Nephron (organoid): Measurements from ENCODE around the gene ZBTB12.

Experiments used
- H3K27ac Mint-ChIP-seq, 3 experiments: 2 replicates each; pipeline ENCODE4 v1.8.0; 2020; ENCODE audit warnings: mixed read lengths in 3 of 3, mild to moderate bottlenecking in 2 of 3, moderate library complexity in 1 of 3
- H3K27me3 Mint-ChIP-seq: 2 replicates; pipeline ENCODE4 v1.8.0; 2021; ENCODE audit warnings: low read depth, mild to moderate bottlenecking, moderate library complexity, mixed read lengths
- H3K36me3 Mint-ChIP-seq: 2 replicates; pipeline ENCODE4 v1.8.0; 2020; ENCODE audit warnings: low read depth, mixed read lengths
- H3K4me1 Mint-ChIP-seq: 2 replicates; pipeline ENCODE4 v1.8.0; 2020; ENCODE audit warnings: mixed read lengths
- H3K4me3 Mint-ChIP-seq, 3 experiments: 2 replicates each; pipeline ENCODE4 v1.8.0; 2020; ENCODE audit warnings: mild to moderate bottlenecking in 3 of 3, mixed read lengths in 3 of 3, moderate library complexity in 2 of 3
- H3K9me3 Mint-ChIP-seq: 2 replicates; pipeline ENCODE4 v1.8.0; 2020; ENCODE audit warnings: mixed read lengths
- CTCF ChIP-seq, 3 experiments: fragments of 200-600 bp; sonication (generic); IDR thresholded peaks; one replicate each; pipeline ENCODE4 v1.5.0; 2021; ENCODE audit warnings: antibody characterized with exemption in 3 of 3; ENCODE audit not compliant: unreplicated experiment in 3 of 3

Gene ZBTB12, protein sequence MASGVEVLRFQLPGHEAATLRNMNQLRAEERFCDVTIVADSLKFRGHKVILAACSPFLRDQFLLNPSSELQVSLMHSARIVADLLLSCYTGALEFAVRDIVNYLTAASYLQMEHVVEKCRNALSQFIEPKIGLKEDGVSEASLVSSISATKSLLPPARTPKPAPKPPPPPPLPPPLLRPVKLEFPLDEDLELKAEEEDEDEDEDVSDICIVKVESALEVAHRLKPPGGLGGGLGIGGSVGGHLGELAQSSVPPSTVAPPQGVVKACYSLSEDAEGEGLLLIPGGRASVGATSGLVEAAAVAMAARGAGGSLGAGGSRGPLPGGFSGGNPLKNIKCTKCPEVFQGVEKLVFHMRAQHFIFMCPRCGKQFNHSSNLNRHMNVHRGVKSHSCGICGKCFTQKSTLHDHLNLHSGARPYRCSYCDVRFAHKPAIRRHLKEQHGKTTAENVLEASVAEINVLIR

DNA sequence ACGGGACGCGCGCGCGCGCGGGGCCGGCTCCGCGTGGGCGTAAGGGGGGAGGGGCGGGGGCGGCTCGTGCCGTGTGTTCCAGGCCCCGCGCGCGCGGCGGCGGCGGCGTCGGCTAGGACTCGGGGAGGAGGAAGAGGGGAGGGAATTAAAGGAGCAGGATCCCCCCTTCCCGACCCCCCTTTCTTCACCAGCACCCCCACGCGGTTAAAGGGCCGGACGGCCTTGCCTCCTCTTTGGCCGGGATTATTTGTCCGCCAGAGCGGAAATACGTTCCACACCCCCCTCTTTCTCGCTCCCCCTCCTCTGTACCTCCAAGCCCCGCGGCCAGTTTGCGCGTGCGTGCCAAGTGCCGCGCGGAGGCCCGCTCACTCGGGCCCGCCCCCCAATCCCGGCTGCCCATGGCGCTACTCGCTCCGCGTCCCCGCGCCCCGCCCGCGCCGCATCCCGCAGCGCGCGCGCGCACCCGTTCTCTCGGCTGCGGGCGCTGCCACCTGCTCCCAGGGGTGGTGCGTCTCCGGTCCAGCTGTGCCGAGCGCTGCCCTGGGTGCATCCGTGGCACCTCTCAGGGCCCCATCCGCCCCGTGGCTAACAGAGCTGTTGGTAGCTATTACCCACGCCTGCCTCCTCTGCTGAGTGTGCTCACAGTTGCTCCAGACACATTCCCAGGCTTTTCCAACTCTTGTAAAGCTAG lies at the start of gene ZBTB12:
Gene ZBTB12, minus strand, starts transcription at position 134 of the 691 bp plus-strand sequence. CDS start 781 bp downstream, outside the sequence.
- Mint-ChIP-seq H3K4me1 (peaks cover 37% of the 10 kb centered on the region), H3K36me3 (no peaks in the 10 kb centered on the region), H3K27ac (peak within 1 kb of the TSS; percentile 94 to 97 (median 97)), H3K4me3 (peak within 1 kb of the TSS; percentile 81 to 89 (median 84)), H3K27me3 (no peaks in the 10 kb centered on the region), H3K9me3 (no peaks in the 10 kb centered on the region)
- no peak for TF ChIP-seq CTCF (IDR thresholded peaks at IDR 0.05; ENCODE audit: unreplicated experiment in 3 of 3)

- TF ChIP-seq CTCF (IDR thresholded peaks at IDR 0.05; ENCODE audit: unreplicated experiment in 3 of 3), result no peak
- peaks cover 4% of the 10 kb centered on the region for H3K27me3 Mint-ChIP-seq
- peaks cover 32% of the 10 kb centered on the region for H3K36me3 Mint-ChIP-seq
- peaks cover 6% of the 10 kb centered on the region for H3K4me1 Mint-ChIP-seq
- no peaks in the 10 kb centered on the region for H3K9me3 Mint-ChIP-seq
- H3K4me3 Mint-ChIP-seq, result no peak overlapping the region
- no peak overlapping the region for H3K27ac Mint-ChIP-seq
Measured at GRCh38 chr6:31949926-31950548, 48.2 kb upstream of the ZBTB12 start.

GRCh38 chr6:31948753-31949413 lies 47.0 kb upstream of the ZBTB12 start:
- H3K4me1 Mint-ChIP-seq, result peaks cover 6% of the 10 kb centered on the region
- peaks cover 21% of the 10 kb centered on the region for H3K36me3 Mint-ChIP-seq
- H3K27me3 Mint-ChIP-seq, result peaks cover 4% of the 10 kb centered on the region
- no peak overlapping the region for H3K4me3 Mint-ChIP-seq
- no peak for TF ChIP-seq CTCF (IDR thresholded peaks at IDR 0.05; ENCODE audit: unreplicated experiment in 3 of 3)
- no peaks in the 10 kb centered on the region for H3K9me3 Mint-ChIP-seq
- H3K27ac Mint-ChIP-seq, result no peak overlapping the region

DNA sequence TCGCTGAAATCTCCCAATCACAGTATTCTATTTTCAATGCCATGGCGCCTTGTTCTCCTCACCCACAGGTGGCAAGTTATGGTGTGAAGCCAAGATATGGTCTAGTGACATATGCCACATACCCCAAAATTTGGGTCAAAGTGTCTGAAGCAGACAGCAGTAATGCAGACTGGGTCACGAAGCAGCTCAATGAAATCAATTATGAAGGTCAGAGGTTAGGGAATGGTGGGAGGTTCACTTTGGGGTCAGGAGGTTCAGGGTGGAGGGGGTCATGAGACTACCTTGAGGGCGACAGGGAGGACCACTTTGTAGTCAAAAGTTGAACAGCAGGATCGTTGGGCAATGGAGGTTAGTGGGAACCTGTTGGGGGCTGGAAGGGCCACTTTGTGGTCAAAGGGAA lies 46.4 kb upstream of the ZBTB12 start:
- Mint-ChIP-seq H3K27me3 (peaks cover 4% of the 10 kb centered on the region), H3K4me1 (peaks cover 6% of the 10 kb centered on the region), H3K36me3 (peaks cover 15% of the 10 kb centered on the region), H3K27ac (no peak overlapping the region), H3K4me3 (no peak overlapping the region), H3K9me3 (no peaks in the 10 kb centered on the region)
- TF ChIP-seq CTCF (IDR thresholded peaks at IDR 0.05; ENCODE audit: unreplicated experiment in 3 of 3), result no peak

- peaks cover 6% of the 10 kb centered on the region for H3K4me1 Mint-ChIP-seq
- no peak for TF ChIP-seq CTCF (IDR thresholded peaks at IDR 0.05; ENCODE audit: unreplicated experiment in 3 of 3)
- no peaks in the 10 kb centered on the region for H3K9me3 Mint-ChIP-seq
- peaks cover 4% of the 10 kb centered on the region for H3K27me3 Mint-ChIP-seq
- no peak overlapping the region for H3K4me3 Mint-ChIP-seq
- H3K27ac Mint-ChIP-seq, result no peak overlapping the region
- H3K36me3 Mint-ChIP-seq, result peaks cover 11% of the 10 kb centered on the region
Measured at GRCh38 chr6:31947864-31948263, 46.0 kb upstream of the ZBTB12 start.
